ENCODE measurements around the gene SHISAL1. TPM values are rescaled to one million over a fixed set of nuclear protein-coding genes. Genes with fewer than 3 reads are reported as not detected.

SHISAL1 gene
- under 1 TPM; 0.05 to 0.31 (median 0.17) TPM for total RNA-seq
- long read RNA-seq: 0 reads

GRCh38 chr22:44312766-44313165 is at the start of gene SHISAL1:
TSS of gene SHISAL1 (minus strand) at chr22:44312951. CDS start at chr22:44300945, 12,006 bp downstream.
- DNase-seq: no peak
- no peaks in the 10 kb centered on the region for H3K9me3 ChIP-seq
- TF ChIP-seq CTCF (IDR thresholded peaks at IDR 0.05) (no peak), POLR2A (IDR thresholded peaks at IDR 0.05) (no peak)
- no peak within 1 kb of the TSS for H3K27ac ChIP-seq
- H3K4me1 ChIP-seq: no peaks in the 10 kb centered on the region
- no peak within 1 kb of the TSS for H3K4me3 ChIP-seq
- 40% methylated on average over 1 of the region's 12 CpGs for WGBS (ENCODE audit: insufficient coverage, low coverage, low lambda C conversion rate, missing lambda C conversion rate)
- intact Hi-C loops (cut with DNase I): no loop called here
- H3K27me3 ChIP-seq: no peaks in the 10 kb centered on the region
- ATAC-seq: no peak
- H3K36me3 ChIP-seq: no peaks in the 10 kb centered on the region

- no peaks in the 10 kb centered on the region for H3K9me3 ChIP-seq
- DNase-seq: peak in 2 of 3 donors; percentile 5 to 40
- no peaks in the 10 kb centered on the region for H3K4me1 ChIP-seq
- no peak overlapping the region for H3K4me3 ChIP-seq
- no peaks in the 10 kb centered on the region for H3K27me3 ChIP-seq
- H3K27ac ChIP-seq: no peak overlapping the region
- H3K36me3 ChIP-seq: no peaks in the 10 kb centered on the region
- ATAC-seq: no peak
- no peak for TF ChIP-seq POLR2A (IDR thresholded peaks at IDR 0.05)
- no peak for TF ChIP-seq CTCF (IDR thresholded peaks at IDR 0.05)
- intact Hi-C loops (cut with DNase I): no loop called here
- WGBS (ENCODE audit: insufficient coverage, low coverage, low lambda C conversion rate, missing lambda C conversion rate): 60% methylated on average over 5 of the region's 12 CpGs
Measured at GRCh38 chr22:44361391-44362126, 48.8 kb upstream of the SHISAL1 start.

GRCh38 chr22:44360668-44361381 is 48.1 kb upstream of the SHISAL1 start:
- no peaks in the 10 kb centered on the region for H3K36me3 ChIP-seq
- no peaks in the 10 kb centered on the region for H3K9me3 ChIP-seq
- no peak for TF ChIP-seq POLR2A (IDR thresholded peaks at IDR 0.05)
- no peak for TF ChIP-seq CTCF (IDR thresholded peaks at IDR 0.05)
- H3K4me3 ChIP-seq: no peak overlapping the region
- ATAC-seq (no peak), DNase-seq (peak in 2 of 3 donors; percentile 12 to 39)
- intact Hi-C loops (cut with DNase I): no loop called here
- no peaks in the 10 kb centered on the region for H3K27me3 ChIP-seq
- H3K4me1 ChIP-seq: no peaks in the 10 kb centered on the region
- no peak overlapping the region for H3K27ac ChIP-seq
- no CpG with 5 or more reads among the region's 25 CpGs for WGBS (ENCODE audit: insufficient coverage, low coverage, low lambda C conversion rate, missing lambda C conversion rate)

GRCh38 chr22:44360306-44360667 is 47.5 kb upstream of the SHISAL1 start:
- DNase-seq: peak in 2 of 3 donors; percentile 15 to 31
- no peaks in the 10 kb centered on the region for H3K4me1 ChIP-seq
- no peaks in the 10 kb centered on the region for H3K36me3 ChIP-seq
- H3K27me3 ChIP-seq: no peaks in the 10 kb centered on the region
- intact Hi-C loops (cut with DNase I): no loop called here
- WGBS (ENCODE audit: insufficient coverage, low coverage, low lambda C conversion rate, missing lambda C conversion rate): 10% methylated on average over 2 of the region's 12 CpGs
- TF ChIP-seq POLR2A (IDR thresholded peaks at IDR 0.05): no peak
- H3K27ac ChIP-seq: no peak overlapping the region
- ATAC-seq: no peak
- no peaks in the 10 kb centered on the region for H3K9me3 ChIP-seq
- no peak overlapping the region for H3K4me3 ChIP-seq

GRCh38 chr22:44359496-44360110 is 46.9 kb upstream of the SHISAL1 start:
- 100% methylated on average over 2 of the region's 13 CpGs for WGBS (ENCODE audit: insufficient coverage, low coverage, low lambda C conversion rate, missing lambda C conversion rate)
- Histone ChIP-seq H3K9me3 (no peaks in the 10 kb centered on the region), H3K4me1 (no peaks in the 10 kb centered on the region), H3K4me3 (no peak overlapping the region), H3K27ac (no peak overlapping the region), H3K27me3 (no peaks in the 10 kb centered on the region), H3K36me3 (no peaks in the 10 kb centered on the region)
- TF ChIP-seq POLR2A (IDR thresholded peaks at IDR 0.05): no peak
- DNase-seq: peak; percentile 5 to 27 (median 20)
- intact Hi-C loops (cut with DNase I): no loop called here
- no peak for ATAC-seq
